Upper lobe of right lung (tissue), 1 donor: Measurements from ENCODE around the gene LTB4R. TPM values are rescaled to one million over a fixed set of nuclear protein-coding genes. Genes with fewer than 3 reads are reported as not detected.

Experiments
- ATAC-seq: fragments of 200-7000 bp; cut with Tn5 transposase; one replicate; pipeline ENCODE4 v1.9.1; 2020; ENCODE audit warnings: mild to moderate bottlenecking, moderate library complexity
- DNase-seq: peaks from one replicate; pipeline ENCODE4 v3.0.0-alpha.2; 2020
- H3K27ac ChIP-seq: fragments of 200-600 bp; one replicate; pipeline ENCODE4 v1.8.0; 2022
- H3K27me3 ChIP-seq: fragments of 200-600 bp; one replicate; pipeline ENCODE4 v1.8.0; 2022; ENCODE audit warnings: mild to moderate bottlenecking
- H3K36me3 ChIP-seq: fragments of 200-600 bp; one replicate; pipeline ENCODE4 v1.8.0; 2022
- H3K4me1 ChIP-seq: fragments of 200-600 bp; one replicate; pipeline ENCODE4 v1.8.0; 2022
- H3K4me3 ChIP-seq: fragments of 200-600 bp; one replicate; pipeline ENCODE4 v1.8.0; 2022; ENCODE audit warnings: mild to moderate bottlenecking
- H3K9me3 ChIP-seq: fragments of 200-600 bp; one replicate; pipeline ENCODE4 v1.8.0; 2022
- intact Hi-C: fragments of 100-400 bp; cut with DNase I; formaldehyde crosslinking; loops from one replicate; pipeline ENCODE4 v1.11.0; 2022
- total RNA-seq: library from RNA; stranded (reverse); fragmentation: NEBNext Ultra II Directional; extraction: Animal tissue kit (Norgen Biotek cat#: 25700); gene quantifications from one replicate; pipeline ENCODE4 v1.2.1, GENCODE V29; 2021
- TF ChIP-seq, protein P1 (sequence below): fragments of 200-600 bp; IDR thresholded peaks from one replicate; pipeline ENCODE4 v1.8.0; 2022; ENCODE audit warnings: antibody characterized with exemption
- donor health status: DM: no; HTN: yes; CAD: no; lungs with severe emphysema.

The LTB4R gene
- total RNA-seq, 1 donor from 2014 or later = 9.8 TPM

DNA sequence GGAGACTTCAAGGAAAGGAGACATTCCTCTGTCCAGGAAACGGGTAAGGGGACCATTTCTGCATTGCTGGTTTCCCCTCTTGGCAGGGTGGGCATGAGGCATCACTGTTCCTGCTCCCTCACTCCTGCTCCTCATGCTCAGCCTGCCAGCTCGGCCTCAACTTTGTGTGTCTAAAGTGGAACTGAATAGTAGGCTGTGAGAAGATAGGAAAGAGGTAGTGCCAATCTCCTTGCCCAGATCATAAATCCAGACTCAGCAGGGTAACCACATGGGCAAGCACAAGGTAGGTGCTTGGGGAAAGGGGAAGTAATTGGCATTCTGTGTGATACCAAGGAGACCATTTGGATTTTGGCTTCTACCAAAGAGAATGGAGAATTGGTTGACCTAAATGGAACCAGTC, 2.6 kb downstream of the LTB4R start:
- no peak for DNase-seq
- peaks cover 77% of the 10 kb centered on the region for H3K4me1 ChIP-seq

DNA sequence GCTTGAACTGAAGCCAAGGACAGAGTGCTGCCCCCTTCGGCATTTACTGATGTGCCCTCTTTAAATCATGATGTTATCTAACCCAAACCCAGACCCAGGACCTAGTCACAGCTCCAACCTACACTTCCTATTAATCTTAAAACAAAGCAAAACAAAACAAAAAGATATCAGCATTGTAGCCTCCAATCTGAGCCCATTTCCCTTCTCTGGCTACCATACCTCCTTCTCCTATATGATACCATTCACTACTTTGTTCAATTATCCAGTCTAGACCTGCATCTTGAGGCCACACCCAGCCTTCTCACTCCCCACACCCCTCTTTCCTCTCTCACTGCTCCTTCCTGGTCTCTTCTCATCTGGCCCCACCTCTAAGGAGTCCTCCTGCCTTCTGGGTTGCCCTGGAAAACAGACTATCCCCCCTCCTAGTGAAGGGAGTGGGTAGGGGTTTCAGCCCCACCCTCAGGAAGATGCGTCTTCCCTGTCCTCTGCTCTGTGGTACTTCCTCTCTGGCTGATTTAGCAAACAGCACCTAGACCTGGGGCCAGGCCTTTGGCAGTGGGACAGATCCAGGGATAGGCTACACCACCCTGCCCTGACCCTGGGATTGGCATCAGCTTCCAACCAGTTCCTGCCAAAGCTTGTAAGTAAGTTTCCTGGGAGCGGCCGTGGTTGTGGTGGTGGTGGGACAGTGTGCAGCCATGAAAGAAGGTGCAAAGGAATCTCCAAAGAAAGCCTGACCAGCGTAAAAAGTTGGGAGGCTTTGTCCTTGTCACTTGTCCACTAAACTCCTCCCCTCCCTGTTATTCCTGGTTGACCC, 3.3 kb downstream of the LTB4R start:
- H3K4me1 ChIP-seq = peaks cover 72% of the 10 kb centered on the region
- no peak overlapping the region for H3K4me3 ChIP-seq
- ATAC-seq (no peak), DNase-seq (no peak)
- TF ChIP-seq, protein P1, sequence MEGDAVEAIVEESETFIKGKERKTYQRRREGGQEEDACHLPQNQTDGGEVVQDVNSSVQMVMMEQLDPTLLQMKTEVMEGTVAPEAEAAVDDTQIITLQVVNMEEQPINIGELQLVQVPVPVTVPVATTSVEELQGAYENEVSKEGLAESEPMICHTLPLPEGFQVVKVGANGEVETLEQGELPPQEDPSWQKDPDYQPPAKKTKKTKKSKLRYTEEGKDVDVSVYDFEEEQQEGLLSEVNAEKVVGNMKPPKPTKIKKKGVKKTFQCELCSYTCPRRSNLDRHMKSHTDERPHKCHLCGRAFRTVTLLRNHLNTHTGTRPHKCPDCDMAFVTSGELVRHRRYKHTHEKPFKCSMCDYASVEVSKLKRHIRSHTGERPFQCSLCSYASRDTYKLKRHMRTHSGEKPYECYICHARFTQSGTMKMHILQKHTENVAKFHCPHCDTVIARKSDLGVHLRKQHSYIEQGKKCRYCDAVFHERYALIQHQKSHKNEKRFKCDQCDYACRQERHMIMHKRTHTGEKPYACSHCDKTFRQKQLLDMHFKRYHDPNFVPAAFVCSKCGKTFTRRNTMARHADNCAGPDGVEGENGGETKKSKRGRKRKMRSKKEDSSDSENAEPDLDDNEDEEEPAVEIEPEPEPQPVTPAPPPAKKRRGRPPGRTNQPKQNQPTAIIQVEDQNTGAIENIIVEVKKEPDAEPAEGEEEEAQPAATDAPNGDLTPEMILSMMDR = no peak
- H3K27ac ChIP-seq = peak overlapping the region; percentile 55
- H3K9me3 ChIP-seq = no peaks in the 10 kb centered on the region
- H3K36me3 ChIP-seq = no peaks in the 10 kb centered on the region
- H3K27me3 ChIP-seq = peaks cover 23% of the 10 kb centered on the region
- intact Hi-C loops = no loop called here

More for the DNA sequence above, 2.6 kb downstream of the LTB4R start:
- H3K27me3 ChIP-seq = peaks cover 19% of the 10 kb centered on the region
- TF ChIP-seq, protein P1 = no peak
- no peaks in the 10 kb centered on the region for H3K9me3 ChIP-seq
- no peak for ATAC-seq
- intact Hi-C loops = no loop called here
- no peak overlapping the region for H3K4me3 ChIP-seq
- H3K27ac ChIP-seq = peak overlapping the region; percentile 90
- no peaks in the 10 kb centered on the region for H3K36me3 ChIP-seq

DNA sequence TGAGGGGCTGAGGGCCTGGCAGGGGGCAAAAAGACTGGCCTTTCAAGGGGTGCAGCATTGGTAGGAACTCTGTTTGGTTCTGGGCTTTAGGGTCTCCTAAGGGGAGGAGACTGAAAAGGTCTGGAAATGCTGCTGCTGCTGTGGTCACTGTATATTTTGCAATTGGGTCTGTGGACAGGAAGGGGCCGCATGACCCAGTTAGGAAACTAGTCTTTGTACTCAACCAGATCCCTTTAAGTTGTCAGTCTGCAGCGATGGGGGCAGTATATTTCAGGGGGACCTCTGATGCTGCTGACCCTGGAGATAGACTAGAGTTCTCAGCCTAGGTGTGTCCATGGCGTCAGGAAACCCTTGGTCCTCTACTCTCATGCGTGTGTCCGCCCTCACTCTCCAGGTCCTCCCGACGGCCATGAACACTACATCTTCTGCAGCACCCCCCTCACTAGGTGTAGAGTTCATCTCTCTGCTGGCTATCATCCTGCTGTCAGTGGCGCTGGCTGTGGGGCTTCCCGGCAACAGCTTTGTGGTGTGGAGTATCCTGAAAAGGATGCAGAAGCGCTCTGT, 4.0 kb downstream of the LTB4R start:
- peaks cover 65% of the 10 kb centered on the region for H3K4me1 ChIP-seq
- ATAC-seq = no peak
- intact Hi-C loops = no loop called here

DNA sequence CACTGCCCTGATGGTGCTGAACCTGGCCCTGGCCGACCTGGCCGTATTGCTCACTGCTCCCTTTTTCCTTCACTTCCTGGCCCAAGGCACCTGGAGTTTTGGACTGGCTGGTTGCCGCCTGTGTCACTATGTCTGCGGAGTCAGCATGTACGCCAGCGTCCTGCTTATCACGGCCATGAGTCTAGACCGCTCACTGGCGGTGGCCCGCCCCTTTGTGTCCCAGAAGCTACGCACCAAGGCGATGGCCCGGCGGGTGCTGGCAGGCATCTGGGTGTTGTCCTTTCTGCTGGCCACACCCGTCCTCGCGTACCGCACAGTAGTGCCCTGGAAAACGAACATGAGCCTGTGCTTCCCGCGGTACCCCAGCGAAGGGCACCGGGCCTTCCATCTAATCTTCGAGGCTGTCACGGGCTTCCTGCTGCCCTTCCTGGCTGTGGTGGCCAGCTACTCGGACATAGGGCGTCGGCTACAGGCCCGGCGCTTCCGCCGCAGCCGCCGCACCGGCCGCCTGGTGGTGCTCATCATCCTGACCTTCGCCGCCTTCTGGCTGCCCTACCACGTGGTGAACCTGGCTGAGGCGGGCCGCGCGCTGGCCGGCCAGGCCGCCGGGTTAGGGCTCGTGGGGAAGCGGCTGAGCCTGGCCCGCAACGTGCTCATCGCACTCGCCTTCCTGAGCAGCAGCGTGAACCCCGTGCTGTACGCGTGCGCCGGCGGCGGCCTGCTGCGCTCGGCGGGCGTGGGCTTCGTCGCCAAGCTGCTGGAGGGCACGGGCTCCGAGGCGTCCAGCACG, 4.7 kb downstream of the LTB4R start:
- ATAC-seq (peak; percentile 60), DNase-seq (peak; percentile 75)
- intact Hi-C loops = no loop called here
- Histone ChIP-seq H3K9me3 (no peaks in the 10 kb centered on the region), H3K4me1 (peaks cover 61% of the 10 kb centered on the region), H3K36me3 (no peaks in the 10 kb centered on the region), H3K27me3 (peaks cover 23% of the 10 kb centered on the region), H3K4me3 (no peak overlapping the region), H3K27ac (peak overlapping the region; percentile 63)
- TF ChIP-seq, protein P1 = peak; percentile 38

More for the DNA sequence above, 4.0 kb downstream of the LTB4R start:
- H3K27ac ChIP-seq = peak overlapping the region; percentile 63
- peaks cover 23% of the 10 kb centered on the region for H3K27me3 ChIP-seq
- no peaks in the 10 kb centered on the region for H3K36me3 ChIP-seq
- DNase-seq = peak; percentile 46
- no peak overlapping the region for H3K4me3 ChIP-seq
- TF ChIP-seq, protein P1 = no peak
- no peaks in the 10 kb centered on the region for H3K9me3 ChIP-seq

DNA sequence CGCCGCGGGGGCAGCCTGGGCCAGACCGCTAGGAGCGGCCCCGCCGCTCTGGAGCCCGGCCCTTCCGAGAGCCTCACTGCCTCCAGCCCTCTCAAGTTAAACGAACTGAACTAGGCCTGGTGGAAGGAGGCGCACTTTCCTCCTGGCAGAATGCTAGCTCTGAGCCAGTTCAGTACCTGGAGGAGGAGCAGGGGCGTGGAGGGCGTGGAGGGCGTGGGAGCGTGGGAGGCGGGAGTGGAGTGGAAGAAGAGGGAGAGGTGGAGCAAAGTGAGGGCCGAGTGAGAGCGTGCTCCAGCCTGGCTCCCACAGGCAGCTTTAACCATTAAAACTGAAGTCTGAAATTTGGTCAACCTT, 5.3 kb downstream of the LTB4R start:
- no peak overlapping the region for H3K4me3 ChIP-seq
- no peaks in the 10 kb centered on the region for H3K9me3 ChIP-seq
- peaks cover 23% of the 10 kb centered on the region for H3K27me3 ChIP-seq
- intact Hi-C loops = no loop called here
- TF ChIP-seq, protein P1 = no peak
- DNase-seq = no peak
- H3K36me3 ChIP-seq = no peaks in the 10 kb centered on the region
- peaks cover 56% of the 10 kb centered on the region for H3K4me1 ChIP-seq
- ATAC-seq = peak; percentile 5
- peak overlapping the region; percentile 63 for H3K27ac ChIP-seq
